Brain pericyte (primary cell): ENCODE results near the gene FRRS1L.
"Not testable (repeated sequence)": the region's sequence is repeated elsewhere in the genome, so short reads cannot be mapped to it uniquely, and the experiment has no call there.

ENCODE experiments used
- DNase-seq: peaks from one replicate; pipeline ENCODE4 v3.0.0-alpha.2; 2012; ENCODE audit warnings: low read depth, low spot score

Gene FRRS1L

DNA sequence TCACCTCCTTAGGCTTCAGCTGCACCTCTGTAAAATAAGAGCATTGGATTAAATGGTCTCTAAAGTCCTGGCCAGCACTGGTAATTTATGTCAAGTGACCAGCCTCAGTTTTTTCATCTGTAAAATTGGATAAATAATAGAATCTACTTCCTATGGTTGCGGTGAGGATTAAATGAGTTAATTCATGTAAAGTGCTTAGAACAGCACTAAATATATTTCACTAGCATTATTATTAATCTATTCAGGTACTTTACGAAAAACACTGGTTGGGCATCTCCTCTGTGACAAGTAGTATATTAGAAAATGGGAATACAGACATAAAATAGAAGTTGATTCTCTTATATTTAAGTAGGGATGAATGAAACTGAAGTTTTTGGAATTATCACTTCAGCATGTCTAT lies 33.5 kb downstream of the FRRS1L start:
- no peak for DNase-seq

DNA sequence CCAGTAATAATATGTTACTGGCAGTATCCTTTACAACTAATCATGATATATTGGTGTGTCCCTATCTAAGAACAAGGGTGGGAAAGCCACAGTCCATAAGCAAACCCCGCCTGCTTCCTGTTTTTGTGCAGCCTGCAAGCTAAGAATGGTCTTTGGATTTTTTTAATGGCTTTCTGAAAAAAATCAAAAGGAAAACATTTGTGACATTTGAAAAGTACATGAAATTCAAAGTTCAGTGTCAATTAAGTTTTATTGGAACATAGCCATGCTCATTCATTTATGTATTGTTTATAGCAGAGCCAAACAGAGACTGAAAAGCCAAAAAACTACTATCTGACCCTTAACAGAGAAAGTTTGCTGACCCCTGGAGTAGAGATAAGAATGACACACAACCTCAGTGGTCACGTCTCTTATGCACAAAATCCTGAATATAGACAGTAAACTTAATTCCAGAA lies 34.5 kb downstream of the FRRS1L start:
- DNase-seq: no peak

DNA sequence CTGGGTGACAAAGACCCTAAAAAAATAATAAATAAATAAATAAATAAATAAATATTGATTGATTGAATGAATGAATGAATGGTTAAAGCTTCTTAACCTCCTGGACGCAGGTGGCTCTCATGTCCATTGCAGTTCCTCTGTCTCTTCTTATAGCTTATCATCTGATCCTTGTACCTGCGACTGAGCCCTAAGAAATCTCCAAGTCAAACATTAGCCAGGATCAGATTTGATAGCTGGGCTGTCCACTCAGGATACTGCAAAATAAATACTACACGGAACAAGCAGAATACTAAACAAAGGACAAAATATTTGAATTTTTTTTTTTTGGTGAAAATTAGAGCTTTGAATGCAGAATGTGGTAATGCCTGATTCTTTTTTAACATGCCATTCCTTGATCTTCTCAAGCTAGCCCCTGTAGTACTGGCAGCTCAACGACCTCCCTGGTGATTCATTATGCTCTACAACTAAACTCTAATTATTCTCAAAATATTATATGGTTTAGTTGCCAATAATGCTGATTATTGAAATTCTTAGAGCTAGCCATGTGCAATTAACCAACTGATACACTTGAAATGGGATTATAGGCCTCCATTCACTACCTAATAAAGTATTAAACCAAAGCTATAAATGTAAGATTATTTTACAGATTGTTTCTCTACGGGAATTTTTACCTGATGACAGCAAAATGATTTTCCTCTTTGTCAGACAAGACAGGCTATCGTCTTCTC lies 37.4 kb downstream of the FRRS1L start:
- no peak for DNase-seq

DNA sequence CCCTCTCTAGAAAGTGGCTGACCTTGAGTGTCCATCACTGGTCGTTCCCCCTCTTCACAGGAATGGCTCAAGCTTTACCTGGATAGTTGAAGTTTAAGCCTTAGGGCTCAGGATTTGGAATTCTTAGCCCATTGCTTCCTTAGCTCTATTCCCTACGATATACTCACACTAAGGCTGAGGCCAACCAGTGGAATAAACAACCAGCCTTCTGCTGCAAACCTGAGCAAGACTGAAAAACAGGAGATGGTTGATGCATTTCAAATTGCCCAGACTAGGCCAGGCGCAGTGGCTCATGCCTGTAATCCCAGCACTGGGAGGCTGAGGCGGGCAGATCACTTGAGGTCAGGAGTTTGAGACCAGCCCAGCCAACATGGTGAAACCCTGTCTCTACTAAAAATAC lies 40.4 kb downstream of the FRRS1L start:
- not testable (repeated sequence) for DNase-seq

DNA sequence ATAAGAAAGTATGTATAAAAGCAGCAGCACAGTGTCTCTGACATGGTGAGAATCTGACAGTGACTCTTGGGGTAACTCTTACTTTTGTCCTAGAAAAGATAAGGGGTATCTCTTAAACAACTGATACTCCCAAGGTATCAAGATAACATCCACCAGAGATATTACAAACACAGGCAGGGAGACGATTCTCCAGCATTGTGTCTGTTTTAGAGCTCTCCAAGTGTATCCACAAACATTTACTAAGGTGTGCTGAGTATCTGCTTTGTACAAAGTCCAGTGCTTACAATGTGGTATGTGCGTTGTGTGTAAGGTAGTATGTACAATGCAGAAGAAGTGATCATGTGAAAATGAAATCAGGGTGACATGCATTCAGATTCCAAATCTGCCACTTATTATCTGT lies 42.9 kb downstream of the FRRS1L start:
- DNase-seq: no peak

DNA sequence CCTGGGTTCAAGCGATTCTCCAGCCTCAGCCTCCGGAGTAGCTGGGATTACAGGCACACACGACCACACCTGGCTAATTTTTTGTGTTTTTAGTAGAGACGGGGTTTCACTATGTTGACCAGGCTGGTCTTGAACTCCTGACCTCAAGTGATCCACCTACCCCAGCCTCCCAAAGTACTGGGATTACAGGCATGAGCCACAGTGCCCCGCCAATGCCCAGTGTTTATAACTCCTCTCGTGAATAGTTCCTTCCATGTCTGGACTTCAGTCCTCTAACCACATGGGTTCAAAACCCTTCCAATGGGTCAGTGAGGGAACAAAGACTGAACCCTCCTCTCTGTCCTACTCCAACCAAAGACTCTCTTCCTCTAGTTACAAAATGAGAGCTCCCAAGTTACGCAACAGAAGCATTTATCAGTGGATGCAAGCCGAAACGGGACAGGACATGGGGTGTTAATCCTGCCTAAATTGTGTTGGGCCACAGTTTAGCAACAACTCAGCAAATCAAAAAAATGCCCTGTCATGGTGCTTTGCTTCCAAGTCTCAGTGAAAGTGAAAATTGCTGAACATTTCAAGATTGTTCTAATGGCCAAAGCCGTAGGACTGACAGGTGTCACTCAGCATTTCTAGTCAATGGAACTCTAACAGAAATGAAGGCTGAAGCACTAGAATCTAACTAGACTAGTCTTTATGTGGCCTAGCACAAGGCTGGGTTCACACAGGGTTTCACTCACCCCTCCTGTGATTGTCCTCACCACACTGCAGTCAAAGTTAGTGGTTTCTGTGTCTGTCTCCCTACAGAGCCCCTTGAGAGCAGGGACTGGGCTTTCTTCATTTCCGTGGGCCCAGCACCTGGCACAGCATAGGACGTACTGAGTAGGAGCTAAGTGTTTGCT lies 44.1 kb downstream of the FRRS1L start:
- no peak for DNase-seq

DNA sequence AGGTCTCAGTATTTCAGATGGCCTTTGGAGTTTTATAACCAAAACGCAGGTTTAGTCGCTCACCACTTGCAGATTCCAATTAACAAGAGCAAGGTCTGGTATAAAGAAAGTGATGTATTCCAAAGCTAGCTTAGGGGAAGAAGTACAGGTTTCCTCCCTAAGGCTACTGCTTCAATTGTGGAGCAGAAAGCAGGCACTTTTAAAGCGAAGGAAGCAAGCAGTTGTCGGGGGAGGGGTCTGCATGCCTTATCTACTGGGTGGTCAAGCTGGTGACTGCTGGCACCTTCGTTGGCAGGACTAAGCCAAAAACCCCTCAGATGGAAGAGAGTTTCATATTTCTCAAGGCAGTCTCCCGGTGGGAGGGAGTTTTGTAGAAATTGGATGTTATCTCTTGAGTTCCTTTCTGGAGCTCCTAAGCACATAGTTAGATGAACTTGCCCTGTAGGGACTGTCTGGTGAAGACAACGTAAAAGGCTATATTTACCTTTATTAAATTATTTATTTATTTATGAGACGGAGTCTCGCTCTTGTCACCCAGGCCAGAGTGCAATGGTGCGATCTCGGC lies 45.7 kb downstream of the FRRS1L start:
- DNase-seq: no peak

DNA sequence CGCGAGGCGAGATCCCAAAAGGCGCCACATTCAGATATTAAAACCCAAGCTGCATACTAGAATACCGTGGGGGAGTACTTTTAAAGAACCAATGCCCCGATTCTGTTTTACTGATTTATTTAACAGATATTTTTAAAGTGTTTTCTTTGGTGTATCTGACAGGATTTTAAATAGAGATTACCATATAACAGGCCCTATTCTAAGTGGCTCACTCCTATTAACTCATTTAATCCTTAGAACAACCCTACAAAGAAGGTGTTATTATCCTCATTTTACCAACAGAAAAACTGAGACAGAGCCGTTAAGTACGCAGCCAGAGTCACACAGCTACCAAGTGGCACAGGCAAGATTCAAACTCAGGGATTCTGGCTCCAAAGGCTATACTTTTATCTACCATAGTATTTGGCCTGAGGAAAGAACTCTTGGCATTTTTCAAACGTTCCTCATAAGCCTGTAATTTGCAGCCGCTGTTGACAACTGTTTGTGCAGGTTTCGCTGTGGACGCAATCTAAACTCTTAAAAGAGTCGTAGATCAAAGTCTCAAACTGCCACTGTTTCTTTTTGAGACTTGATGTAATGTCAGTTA lies 46.8 kb downstream of the FRRS1L start:
- no peak for DNase-seq

DNA sequence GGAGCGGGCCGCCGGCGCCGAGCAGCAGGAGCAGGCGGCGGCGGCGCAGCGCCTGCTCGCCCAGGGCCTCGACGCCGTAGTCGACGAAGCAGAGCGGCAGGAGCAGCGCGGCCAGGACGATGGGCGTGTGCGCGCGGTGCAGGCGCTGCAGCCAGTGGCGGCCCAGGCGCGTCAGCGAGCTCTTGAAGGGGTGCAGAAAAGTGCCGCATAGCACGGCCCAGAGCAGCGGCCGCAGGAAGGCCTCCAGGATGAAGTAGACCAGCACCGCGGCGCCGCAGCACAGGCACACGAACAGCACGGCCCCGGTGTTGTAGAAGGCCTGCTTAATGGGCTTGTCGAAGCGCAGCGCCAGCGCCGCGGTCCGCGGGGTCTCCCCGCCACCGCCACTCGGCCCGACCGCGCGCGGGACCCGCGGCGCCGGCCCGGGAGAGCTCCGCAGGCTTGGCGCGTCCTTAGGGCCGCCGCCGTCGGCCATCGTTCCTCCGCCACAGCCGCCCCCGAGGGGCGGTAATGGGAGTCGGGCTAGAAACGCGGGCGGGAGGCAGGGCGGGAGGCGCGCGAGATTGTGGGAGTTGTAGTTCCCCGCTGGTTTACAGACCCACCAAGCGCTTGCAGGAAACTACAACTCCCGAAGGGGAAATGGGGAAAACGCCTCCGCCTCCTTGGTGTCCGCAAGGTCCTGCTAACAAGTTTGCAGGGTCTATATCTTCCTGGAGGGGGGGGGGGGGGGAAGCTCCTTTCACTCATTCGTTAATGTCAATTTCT lies 47.4 kb downstream of the FRRS1L start, which contains the start of gene TMEM245:
Gene TMEM245 (minus strand): TSS at position 509 of the 765 bp plus-strand sequence. CDS start 34 bp downstream, at position 475.
- DNase-seq: peak; percentile 96

DNA sequence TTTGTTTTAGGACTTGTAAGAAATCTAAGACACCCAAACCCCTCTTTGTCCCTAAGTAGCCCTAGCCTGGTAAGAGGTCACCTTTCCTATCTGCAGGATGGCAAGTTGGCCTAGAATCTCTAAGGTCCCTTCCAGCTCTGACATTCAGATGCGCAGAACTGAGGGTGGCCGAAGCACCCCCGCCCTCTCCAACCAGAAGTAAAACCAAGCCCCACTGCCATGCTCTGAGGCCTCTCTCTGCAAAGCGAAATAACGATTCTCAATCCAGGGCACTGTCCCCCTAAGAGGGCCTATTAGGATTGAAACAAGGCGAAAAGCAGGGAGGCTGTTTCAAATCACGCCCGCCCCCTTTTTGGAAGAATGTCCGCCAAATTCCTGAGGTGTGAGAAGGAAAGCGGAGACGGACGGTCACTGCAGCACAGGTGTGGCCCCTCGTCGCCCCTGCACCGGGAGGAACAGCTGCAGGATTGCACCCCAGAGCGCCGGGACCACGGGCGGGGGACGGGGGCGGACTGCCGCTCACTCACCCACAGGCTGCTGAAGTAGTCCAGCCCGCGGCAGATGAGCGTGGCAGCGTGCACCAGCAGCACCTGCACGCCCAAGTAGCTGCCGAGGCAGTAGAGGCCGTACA lies 48.1 kb downstream of the FRRS1L start:
- DNase-seq: no peak

DNA sequence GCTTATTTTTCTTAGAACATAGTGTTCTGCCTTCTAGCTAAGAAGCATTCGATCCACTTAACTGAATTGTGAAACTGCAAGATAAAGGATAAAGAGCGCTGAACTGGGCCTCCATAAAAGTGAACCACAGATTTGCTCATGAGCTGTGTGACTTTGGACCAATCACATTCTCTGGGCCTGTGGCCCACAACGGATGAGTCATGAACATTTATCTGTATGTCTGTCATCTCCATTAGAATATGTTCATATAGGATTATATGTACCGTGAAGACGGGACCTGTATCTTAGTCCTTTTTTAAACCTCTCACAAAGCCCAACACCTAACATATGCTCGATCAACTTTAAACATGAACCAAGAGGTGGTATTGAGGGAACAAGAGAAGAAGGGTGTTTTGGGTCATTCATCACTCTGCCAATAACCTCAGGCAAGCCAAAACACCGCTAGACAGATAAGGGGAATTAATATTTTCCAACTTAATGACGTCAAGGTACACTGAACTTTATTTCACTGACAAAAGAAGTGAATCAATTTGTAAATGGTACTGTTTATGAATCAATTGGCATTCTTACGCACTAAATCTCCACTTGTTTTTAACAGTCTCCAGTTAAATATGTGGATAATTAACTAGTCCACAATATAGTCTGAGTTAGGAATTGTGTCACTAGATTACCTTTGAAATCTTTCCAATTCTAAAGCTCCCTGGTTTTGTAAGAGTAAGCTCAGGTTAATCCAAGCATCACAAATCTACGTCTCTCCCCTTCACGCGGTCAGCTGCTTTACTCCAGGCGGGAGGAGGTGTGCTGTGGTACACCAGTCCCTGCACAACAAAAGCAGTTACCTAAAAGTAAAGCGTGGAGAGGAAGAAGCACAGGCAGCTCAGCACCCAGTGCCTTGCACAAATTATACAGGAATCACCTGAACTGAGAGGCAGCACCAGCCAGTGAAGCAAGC lies 48.9 kb downstream of the FRRS1L start:
- no peak for DNase-seq

DNA sequence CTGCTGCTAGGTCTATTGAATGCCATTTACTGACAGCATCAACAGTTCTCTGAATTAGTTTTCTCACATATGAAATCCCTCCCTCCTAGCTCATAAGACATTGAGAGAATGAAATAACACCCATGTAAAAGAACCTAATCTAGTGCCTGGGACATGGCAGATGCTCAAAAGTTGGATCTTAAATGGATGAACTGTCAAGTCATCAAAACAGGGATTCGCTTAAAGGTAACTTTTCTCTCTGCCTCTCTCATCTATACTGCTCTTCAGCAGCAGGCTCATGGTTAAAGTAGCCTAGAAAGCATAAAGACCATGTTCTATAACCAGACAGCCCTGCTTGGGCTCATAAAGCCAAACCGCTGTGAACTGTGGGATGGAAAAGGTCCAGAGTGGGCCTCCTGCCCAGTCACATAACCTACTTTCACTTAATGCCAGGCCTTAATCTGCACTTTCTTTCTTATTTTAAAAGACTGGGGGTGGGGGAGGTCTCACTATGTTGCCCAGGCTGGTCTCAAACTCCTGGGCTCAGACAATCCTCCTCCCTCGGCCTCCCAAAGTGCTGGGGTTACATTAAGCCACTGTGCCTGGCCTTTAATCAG lies 51.0 kb downstream of the FRRS1L start:
- no peak for DNase-seq

DNA sequence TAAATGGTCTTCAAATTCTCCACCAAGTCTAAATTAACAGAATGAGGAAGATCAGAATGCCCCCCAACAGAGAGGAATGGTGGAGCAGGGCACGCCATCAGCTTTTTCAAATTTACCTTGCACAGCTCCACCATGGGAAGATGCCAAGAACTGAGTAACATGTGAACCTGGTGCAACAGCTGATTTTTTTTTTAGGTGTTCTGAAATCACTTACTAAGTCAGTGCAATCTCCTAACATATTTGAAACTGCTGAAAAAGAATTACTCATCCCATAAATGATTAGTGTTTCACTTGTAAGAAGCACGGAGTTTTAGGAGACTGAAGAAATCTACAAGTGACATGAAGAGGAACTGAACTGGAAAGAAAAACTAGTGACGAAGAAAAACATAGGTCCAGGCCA lies 52.4 kb downstream of the FRRS1L start:
- DNase-seq: no peak

DNA sequence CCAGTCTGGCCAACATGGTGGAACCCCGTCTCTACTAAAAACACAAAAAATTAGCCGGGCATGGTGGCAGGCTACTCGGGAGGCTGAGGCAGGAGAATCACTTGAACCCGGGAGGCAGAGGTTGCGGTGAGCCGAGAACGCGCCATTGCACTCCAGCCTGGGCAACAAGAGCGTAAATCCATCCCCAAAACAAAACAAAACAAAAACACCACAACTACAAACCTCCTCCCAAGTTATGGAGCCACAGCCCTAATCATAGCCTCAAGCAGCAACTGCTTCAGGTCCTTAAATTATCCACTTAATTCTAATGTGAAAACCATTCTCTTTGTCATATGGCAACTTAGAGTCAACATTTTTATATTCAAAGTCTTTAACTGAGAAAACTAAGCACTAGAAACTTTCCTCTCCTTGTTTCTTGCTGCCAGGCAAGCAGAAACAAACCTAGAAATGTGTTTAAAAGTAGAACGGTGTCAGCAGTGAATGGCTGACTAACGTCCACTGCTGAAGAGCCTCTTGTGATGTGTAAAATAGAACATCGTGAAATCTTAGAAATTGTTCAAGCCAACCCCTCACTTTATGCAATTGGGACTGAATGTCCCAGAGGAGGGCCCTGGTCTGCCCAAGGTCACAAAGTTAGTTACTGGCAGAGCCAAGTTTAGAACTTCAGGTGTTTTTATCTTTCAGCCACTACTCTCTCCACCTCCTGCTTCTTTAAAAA lies 53.0 kb downstream of the FRRS1L start:
- DNase-seq: no peak

DNA sequence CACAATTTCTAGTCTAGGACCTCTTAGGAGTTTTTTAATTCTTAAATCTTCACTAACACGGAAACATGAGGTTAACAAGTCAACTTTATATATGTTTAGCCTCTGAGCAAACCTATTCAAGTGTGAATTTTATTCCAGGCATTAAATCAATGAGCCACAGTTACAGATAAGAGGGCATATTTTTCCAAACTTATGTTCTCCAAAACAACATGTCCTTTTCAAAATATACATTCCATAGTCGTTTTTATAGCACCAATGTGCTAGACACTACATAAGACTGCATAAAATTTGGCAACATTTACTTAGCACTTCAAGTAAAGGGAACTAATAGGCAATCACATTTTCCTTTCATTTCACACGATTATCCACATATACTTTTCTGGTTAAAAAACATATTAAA lies 53.8 kb downstream of the FRRS1L start:
- no peak for DNase-seq

DNA sequence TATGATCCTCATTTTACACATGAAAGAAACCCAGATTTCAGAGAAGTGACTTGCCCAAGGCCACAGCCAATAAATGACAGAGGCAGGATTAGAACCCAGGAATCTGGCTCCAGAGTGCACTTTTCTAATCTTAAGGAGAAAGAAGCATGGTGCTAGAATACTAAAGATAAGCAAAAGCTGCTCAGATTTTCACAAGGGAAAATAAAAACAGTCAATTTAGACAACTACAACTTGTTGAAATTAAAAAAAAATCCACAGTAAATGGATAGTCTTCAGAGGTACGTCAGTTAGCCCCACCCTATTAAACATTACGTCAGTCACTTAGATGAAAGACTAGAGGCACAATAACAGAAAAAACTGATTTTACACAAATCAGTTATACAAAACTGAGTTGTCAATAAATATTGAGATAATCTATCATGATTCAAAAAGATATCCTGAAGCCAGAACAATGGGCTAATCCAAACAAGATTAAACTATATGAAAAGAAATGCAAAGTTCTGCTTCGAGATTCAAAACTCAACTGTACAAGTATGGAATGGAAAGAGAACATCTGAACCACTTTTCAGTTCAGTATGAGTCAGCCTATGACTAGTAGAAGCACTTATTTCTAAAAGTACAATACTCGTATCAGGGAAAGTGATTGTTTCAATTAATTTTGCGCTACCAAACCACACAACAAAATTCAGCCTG lies 56.6 kb downstream of the FRRS1L start:
- DNase-seq: no peak

DNA sequence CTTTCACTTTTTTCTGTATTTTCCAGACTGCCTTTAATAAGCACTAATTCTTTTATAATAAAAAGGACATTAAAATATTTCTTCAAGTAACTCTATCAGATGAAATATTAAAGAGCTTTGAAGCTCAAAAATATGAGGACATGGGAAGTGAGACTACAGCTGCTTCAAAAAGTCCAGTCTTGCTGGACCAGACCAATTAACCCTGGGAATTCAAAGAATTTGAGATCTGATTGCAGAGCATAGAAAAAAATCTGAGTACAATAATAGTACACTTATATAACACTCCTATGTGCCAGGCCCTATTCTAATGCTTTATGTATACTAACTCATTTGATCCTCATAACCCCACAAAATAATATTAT lies 57.1 kb downstream of the FRRS1L start:
- DNase-seq: no peak

DNA sequence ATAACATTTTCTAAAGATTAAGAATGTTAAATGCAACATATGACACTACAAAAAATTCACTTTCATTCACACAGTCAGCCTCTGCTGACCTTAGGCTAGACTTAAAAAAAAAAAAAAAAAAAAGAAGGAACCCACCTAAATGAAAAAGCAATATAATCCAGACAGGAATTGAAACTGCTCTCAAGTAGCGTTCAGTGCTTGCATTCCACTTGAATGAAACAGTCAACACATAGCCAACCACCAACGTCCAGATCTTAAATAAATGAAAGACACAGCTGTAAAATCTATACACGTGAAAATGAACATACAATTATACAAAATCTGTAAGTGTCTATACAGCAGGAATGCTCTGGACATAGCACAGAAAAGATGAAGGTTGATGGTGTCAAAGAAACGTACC lies 58.7 kb downstream of the FRRS1L start:
- no peak for DNase-seq
